HPDE6-E6E7 (cell line): ENCODE results near the gene MYO1E.
"Not testable (repeated sequence)": the region's sequence is repeated elsewhere in the genome, so short reads cannot be mapped to it uniquely, and the experiment has no call there.

ENCODE experiments used
- DNase-seq: peaks from one replicate; pipeline ENCODE4 v3.0.0; 2011; ENCODE audit warnings: missing footprints; ENCODE audit errors: extremely low spot score

The MYO1E gene

DNA sequence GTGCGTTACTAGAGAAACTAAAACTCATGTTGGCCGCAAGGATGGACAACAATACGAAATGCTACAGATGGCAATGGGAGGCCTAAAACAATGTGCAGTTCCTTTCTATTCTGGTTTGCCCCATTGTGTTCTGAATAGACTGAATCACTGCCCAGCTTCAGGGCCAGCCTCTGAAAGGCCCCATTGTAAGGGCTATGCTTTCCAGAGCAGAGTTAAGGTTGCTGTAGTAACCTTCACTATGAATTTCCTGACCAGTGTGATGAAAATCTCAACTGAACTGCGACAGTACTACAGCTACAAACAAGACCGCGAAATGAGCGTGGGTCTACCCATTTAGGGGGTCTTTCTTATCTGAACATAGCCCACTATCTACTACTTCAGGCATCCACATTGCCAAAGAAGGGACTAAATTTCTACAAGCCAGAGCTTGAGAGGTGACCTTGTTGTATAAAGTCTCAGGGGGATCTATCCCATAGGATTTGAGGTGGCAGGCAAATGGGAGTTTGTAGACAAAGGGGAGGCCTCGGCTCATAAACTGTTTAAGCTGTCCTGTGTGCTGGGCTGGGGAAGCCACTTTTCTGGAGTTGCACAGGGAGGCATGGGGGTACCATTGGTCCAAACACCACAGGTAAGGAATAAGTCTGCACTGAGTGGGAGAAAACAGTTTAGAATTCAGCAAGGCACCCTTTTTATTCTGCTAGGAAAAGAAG, 80.1 kb downstream of the MYO1E start:
- DNase-seq = no peak

DNA sequence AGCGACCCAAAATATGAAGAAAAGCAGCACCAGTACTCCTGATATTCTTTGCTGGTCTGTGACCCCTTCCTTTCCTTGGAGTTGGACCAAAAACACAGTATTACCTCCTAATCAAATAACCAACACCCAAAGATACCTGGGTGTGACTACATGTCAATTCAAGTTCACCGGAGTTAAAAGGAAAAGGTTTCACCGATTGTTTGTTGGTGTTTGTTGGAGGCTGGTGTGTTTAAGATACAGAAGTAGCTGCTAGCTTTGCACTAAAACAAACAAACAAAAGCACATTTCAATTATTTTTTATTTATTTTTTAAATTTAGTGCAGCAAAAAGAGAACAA, 81.5 kb downstream of the MYO1E start:
- no peak for DNase-seq

DNA sequence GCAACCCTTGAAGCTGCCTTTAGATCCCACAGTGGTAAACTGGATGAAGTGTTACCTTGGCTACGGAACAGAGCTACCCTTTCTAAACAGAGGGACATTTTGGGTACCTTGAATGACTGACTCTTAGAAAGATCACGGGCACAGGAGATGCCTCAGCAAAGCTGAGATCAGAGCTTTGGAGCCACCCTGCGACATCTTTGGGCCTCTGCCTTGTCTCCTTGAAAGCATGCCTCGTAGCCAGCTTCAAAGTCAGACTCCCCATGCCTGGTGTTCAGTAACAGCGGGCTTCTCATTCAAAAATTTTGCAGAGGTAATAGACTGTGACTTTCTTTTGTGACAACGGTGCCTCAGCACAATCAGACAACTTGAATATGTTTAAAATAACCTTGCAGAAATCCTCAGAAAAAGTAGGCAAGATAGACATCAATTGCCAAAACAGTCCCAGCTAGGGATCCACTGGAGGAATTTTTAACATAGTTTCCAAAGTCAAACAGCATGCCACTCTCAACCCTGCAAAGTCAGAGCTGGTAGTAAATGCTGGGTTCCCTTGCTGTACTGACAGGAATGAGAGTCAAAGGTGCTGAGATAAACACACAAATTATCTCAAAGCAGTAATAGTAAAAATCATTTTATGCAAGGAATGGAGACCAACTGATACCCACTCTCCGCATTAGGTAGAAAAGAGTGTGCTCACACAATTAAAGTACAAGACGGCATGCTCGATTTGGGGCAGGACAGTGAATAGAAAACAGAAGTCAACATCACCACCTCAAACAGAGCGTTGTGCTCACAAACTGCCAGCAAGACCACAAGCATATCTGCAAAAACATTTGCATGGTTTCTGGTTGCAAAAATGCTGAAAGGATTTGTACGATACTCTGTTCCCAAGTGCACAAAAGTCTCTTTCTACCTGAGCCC, 82.1 kb downstream of the MYO1E start:
- DNase-seq = no peak

DNA sequence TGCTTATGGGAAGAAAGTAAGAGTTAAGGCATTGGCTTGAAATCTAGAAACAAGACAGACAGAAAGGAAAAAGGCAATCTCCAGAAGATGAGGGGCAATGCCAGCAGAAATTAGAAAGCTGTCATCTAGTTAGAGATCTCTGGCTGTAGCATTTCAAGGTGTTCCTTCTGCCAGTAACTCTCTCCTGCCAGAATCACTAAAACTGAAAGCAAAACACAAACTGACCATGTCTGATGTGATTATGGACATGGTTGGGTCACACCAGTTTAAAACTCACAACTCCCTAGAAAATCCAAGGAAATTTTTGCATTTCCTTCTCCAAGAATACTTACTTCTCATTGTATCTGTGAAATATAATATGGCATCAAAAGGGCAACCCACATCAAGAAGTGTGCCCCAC, 83.1 kb downstream of the MYO1E start:
- DNase-seq = no peak

DNA sequence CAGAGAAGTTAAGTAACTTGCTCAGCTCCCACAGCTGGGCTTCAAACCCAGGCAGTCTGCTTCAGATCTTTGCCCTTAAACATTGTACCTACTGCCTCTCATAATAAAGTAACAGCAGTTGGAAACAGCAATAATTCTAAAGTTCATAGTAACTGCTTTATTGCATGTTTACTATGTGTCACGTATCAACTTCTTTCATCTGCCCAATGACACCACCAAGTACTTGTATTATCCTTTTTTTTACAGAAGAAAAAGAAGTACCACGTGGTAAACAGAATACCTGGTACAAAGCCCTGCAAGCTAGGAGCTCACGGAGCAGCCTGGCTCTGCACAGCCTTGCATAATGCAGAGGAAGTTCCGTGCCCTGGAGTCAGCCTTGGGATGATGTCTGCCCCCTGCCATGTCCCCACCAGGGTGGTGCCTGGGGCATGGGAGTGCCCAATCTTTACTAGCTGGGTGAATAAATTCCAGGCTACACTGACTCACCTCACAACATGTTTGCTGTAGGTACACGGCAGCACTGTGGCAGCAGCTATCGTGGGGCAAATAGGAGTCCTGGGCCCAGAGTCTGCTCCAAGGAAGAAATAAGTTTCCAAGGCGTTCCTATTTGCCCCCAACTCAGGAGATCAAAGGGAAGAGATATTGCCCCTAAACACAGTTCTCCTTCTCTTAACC, 88.8 kb downstream of the MYO1E start:
- peak; percentile 95 for DNase-seq

DNA sequence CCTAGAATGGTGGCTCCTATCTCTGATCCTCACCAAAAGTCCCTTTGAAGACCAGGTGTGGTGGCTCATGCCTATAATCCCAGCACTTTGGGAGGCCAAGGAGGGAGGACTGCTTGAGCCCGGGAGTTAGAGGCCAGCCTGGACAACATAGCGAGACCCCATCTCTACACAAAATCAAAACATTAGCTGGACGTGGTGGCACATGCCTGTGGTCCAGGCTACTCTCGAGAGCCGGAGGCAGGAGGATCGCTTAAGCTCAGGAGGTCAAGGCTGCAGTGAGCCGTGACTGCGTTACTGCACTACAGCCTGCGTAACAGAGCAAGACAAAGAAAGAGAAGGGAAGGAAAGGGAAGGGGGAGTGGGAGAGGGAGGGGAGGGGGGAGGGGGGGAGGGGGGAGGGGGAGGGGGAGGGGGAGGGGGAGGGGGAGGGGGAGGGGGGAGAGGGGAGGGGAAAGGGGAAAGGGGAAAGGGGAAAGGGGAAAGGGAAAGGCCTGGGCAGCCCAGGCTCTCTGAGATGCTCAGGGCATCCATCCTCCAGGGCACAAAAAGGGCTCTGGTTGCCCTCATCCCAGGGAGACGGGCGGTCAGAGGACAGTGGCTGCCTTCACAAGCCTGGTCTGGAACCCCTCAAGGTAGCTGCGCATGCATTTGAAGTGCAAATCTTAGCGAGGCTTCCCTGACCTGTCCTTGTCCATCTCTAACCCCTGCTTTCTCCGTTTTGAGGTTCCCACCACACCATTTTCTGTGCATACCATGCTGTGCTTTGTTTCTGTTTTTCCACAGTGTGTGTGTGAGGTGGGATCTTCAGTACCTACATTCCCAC, 89.9 kb downstream of the MYO1E start:
- DNase-seq = no peak

DNA sequence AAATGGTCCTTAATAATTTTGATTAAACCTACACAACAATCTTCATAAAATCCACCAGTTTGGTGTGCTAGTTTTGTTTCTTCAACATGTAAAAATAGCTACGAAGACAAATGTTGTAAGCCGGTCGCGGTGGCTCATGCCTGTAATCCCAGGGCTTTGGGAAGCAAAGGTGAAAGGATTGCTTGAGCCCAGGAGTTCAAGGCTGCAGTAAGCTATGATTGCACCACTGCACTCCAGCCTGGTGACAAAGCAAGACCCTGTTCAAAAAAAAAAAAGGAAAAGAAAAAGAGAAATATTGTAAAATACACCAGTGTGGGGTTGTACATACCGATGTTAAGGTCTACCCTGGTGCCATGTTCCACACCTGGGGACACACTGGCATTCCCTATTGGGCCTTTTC, 91.0 kb downstream of the MYO1E start:
- DNase-seq = no peak

DNA sequence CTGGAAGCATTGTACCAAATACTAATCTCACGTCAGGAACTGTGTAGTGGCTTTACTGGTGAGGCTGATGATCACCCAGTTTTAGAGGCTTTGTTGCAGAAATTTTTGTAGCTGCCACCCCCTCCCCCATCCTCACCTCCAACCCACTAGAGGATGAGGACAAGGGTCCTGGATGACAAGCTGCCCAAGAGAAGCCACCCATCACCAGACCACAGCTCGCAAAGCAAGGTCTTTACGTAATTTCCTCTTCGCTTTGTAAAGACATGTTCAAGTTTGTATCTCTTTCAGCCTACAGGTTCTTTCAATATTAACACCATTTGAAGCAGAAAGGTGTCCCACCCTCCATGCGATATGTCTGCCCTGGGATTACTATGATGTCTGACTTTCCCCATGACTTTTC, 91.8 kb downstream of the MYO1E start:
- no peak for DNase-seq

DNA sequence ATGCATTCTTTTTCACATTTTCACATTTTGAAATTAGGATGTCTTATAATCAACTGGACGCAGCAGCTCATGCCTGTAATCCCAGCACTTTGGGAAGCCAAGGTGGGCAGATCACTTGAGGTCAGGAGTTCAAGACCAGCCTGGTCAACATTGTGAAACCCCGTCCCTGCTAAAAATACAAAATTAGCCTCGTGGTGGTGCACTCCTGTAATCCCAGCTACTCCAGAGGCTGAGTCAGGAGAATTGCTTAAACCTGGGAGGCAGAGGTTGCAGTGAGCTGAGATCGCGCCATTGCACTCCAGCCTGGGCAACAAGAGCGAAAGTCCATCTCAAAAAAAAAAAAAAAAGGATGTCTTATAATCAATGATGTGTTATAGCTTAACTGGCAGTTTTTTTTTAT, 92.4 kb downstream of the MYO1E start:
- DNase-seq = not testable (repeated sequence)

DNA sequence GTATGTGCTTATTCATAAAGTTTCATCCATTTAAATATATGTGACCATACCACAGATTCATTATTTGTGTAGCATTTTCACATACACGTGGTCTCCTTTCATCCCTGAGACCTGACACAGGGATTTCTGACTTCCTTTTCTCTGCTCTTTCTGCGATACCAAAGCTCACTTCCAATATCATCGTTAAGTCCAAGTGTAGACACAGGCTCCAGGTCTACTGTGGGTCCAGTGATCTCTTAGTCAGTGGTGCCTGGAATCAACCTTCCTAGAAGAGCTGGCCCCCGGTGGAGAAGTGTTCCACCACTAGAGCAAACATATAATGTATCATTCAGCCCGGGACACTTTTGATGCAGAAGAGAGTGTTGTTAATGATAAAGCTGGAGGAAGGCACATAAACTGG, 93.6 kb downstream of the MYO1E start:
- DNase-seq = no peak

DNA sequence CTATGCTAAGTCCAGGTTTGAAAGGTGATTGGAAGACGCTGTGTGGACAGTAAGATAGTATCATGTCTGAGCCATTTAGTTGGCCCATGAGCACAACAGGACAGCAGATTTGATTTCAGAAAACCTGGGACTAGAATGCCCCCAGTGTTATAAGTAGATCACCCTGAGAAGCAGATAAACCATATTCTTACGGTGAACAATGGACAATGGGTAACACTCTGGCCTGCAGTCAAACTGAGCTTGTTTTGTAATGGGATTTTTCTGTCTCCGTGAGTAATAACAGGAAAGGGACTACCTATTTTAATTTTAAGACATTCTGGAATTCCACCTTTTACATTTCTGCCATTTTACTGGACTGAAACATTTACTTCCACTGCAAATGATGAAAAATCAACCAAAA, 94.6 kb downstream of the MYO1E start:
- DNase-seq = no peak

DNA sequence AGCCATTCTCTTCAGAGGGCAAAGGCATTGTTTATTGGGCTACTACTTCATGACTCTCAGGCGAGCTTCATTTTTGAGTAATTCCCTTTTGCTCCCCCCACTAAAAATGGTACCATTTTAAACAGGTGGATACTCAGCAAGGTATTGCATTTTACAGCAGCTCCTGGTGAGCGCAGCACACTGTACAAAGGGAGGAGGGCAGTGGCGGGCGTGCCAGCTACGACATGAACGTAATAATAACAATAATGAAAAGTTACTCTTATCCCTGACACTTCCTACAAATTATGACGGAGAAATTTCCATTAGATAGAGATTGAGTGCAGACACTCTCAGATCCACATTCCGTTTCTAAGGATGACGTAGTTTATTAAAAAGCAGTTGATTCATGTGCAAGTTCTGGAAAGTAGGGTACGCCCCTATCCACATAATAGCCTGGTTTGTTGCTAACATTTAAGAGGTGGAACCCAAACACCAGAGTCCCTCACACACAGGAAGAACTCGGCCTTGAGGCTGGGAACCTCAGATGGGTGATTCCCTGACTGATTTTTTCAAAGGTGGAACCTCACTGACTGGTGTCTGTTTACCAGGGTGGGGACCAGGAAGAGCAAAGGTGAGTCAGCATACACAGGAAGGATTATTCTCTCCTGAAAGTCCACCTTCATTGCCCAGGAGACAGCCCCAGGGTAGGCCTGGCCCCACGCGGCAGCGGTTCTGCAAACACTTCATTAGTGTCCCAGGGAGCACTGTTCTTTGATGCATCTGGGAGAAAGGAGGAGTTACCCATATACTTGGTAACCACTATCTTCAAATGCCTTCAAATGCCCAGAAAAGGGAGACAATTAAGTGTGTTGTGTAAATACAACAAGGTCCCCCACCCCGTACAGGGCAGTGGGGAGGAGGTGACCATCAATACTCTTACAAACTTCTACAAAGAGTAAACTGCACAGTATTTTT, 96.2 kb downstream of the MYO1E start:
- peak; percentile 75 for DNase-seq

DNA sequence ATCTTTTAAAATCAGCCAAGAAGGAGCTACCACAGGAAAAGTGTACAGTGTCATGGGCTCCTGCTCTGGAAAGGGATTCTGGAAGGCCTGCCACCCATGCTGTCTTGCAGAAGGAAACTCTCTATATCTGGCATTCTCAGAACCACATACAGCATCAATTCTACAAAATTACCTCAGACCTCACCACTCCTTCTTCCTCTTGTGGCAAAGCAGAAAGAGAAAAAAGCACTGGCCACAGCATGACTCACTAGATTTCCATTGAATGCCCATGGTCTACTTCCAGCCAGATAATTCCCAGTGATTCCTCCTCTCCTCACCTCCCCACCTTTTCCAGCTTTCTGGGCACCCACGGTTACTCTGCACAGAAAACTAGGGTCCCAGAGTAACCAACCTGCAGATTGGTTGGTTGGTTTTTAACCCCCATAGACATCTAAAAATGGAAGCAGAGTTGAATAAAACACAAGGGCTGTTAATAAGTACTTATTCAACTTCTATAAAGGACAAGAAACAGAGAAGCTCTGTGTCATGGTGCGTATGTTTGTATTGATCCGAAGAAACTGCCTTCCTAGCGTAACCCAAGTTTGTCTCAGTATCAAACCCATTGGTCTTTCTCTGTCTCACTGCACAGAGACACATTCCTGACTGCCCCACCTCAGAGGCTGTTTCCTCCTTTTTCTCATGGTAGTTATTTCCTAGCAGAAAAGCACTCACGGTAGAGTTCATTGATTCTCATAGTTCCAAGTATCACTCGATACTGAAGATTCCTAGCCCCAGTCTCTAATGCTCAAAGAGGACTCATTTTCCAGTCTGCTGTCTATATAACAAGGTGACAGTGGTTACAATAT, 98.3 kb downstream of the MYO1E start:
- DNase-seq = no peak

DNA sequence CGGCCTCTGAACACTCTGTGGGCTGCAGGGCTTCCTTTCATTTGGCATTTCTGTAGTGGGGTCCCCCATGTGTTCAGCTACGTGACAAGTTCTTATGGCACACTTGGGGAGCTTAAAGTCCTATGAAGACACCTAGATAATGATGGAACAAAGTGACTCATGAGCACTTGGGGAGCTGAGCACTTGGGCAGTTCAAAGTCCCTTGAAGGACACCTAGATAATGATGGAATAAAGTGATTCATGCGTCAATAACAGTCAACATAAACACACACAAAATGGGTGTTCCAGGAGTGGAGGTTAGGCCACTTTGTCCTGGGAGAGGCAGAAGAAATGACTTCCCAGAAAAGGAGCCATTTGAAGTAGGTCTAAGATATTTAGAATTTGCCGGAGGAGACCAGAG, 99.4 kb downstream of the MYO1E start:
- DNase-seq = no peak

DNA sequence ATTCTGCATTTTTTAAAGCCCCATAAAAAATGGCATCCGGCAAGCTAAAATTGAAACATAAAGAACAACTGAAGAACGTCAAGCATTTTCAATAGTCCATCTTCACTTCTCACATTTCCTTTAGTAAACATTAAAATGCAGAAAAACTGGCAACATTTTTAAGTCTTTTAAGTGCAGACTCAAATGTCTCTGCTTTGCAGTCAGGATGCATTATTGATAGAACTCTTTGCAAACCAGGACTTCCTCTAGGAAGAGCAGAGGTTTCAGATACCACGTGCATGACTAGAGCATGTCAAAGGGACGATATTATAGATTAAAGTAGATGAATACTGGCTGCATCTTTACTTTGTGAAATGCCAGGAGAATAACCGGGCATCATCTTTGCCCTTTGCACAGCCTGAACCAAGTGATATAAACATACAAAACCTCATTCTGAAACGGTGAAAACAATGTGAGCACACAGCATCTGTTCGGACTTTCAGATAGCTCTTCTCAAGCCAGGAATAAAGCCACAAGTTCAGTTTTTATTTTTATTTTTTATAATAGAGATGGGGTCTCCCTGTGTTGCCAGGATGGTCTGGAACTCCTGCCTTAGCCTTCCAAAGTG, 101.0 kb downstream of the MYO1E start:
- DNase-seq = no peak

DNA sequence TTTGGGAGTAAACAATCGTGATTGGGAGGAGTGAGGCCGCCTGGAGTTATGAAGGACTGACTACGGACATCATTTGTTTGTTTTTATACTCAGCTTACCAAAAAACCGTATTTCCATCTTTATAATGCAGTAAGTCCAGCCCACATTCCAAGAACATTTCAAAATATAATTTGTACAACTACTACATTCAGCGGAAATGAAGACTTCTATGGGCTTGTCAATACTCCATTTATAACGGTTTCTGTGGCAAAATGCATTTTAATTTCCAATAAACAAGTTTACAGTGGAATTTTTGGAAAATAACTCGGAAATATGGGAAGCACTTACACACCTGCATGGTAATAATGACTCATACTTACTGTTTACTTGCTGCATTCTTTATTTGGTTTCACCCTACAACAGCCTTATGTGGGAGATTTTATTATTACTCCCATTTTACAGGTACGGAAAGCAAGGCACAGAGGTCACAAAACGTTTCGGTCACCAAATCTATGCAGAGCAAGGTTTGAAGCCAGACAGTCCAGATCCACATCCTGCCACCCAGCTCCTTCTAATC, 103.7 kb downstream of the MYO1E start:
- DNase-seq = no peak

DNA sequence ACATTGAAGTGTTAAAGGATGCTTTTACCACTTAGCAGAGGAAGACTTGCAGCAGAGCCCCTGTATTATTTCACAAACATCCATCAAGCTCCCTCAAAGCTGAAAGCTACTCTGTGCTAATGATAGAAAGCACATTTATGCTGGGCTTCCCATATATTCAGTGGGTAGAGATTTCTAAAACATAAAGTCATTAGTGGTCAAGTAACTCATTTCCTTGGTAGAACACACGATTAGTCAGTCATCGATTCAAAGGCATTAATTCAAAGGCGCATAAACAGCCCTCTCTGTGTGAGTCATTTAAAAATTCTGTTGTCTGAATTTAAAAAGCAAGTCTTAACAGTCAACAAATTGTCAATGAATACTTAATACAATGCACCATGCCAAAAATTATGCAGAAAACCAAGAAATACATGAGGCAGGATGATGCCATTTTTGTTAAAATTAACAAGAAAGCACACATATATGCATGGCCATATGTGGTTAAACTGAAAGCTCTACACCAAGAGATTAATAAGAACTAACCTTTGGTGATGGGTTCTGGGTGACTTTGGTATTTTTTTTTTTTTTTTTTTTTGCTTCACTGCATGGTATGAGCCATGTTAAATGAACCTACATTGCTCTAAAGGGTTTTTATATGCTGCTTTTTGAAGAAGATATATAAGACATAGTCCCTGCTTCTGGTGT, 104.4 kb downstream of the MYO1E start:
- no peak for DNase-seq

DNA sequence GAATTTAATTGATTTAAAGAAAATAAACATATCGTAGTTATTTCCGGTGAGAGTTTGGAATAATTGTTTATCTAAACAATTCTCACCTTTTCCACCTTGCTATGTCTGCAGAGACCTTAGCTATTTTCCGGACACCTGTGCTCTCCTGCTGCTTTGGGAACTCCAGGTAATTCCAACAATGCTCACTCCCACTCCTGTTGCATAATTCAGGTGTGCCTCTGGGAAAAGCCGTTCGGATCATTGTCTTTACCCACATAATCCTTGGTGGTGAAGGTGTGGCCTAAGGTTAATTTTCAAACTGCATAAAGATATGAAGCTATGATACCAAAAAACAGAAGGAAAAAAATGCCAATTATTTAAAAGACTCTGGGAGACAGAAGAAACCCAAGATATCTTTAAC, 106.6 kb downstream of the MYO1E start:
- no peak for DNase-seq
